ENCODE results near the gene PFDN6. TPM values are rescaled to one million over a fixed set of nuclear protein-coding genes. Genes with fewer than 3 reads are reported as not detected.

Gene PFDN6
- total and polyA plus RNA-seq, 9 of the 15 experiments (the other 6 are each of a cell fraction or from before 2014, with no cell fraction given) = 6.8 to 475 (median 216) TPM

DNA sequence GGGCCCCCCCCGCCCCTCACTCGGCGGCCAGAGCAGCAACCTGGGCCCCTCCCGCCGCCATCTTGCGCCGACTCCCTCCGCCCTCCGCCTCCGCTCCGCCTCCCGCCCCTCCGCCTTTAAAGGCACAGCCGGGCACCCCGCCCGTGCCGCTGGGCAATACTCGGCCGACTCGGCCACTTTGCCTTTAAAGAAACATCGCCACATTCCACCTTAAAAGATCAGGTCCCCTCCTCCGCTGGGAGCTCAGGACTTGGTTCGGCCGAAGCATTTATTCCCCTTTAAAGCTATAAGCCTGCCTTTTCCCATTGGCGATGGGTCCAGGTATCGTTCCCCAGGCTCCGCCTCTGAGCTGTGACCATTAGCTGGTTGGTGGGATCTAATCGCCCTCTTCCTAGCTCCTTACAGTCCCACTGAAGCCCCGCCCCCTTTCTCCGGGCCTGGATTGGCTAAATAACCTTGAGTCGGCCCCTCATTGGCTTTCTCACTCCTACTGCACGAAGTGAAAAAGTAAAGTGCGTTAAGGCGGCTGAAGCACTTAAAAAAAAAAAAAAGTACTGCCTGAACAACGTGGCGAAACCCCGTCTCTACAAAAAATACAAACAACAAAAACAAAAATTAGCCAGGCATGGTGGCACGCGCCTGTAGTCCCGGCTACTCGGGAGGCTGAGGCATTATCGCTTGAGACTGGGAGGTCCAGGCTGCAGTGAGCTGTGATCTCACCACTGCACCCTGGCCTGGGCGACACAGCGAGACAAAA lies 28.4 kb downstream of the PFDN6 start, which contains the start of gene ZBTB22 (continued):
- TF ChIP-seq ZNF384 (IDR thresholded peaks at IDR 0.05; ENCODE audit: low read depth, low read length) = no peak
- no peak for TF ChIP-seq PTBP1 (IDR thresholded peaks at IDR 0.05; ENCODE audit: low read depth, low read length)
- TF ChIP-seq ARHGAP35 (IDR thresholded peaks at IDR 0.05; ENCODE audit: partially characterized antibody) = no peak
- TF ChIP-seq ZFP36 (IDR thresholded peaks at IDR 0.05; ENCODE audit: low read depth, low read length, partially characterized antibody) = no peak
- no peak for TF ChIP-seq TAF9B (IDR thresholded peaks at IDR 0.05; ENCODE audit: partially characterized antibody)
- peak; percentile 22; the same call in 1 of the 2 replicates for TF ChIP-seq SNIP1 (IDR thresholded peaks at IDR 0.05; ENCODE audit: low read depth)
- no peak for TF ChIP-seq RUNX1 (IDR thresholded peaks at IDR 0.05; ENCODE audit: low read depth)
- TF ChIP-seq TBL1XR1 (IDR thresholded peaks at IDR 0.05; ENCODE audit: low read length in 2 of 2) = no peak
- TF ChIP-seq ZNF785 (CRISPR knock-in tag; IDR thresholded peaks at IDR 0.05) = no peak
- no peak for TF ChIP-seq MTF1 (CRISPR knock-in tag; IDR thresholded peaks at IDR 0.05; ENCODE audit: borderline replicate concordance)
- TF ChIP-seq, protein P1, sequence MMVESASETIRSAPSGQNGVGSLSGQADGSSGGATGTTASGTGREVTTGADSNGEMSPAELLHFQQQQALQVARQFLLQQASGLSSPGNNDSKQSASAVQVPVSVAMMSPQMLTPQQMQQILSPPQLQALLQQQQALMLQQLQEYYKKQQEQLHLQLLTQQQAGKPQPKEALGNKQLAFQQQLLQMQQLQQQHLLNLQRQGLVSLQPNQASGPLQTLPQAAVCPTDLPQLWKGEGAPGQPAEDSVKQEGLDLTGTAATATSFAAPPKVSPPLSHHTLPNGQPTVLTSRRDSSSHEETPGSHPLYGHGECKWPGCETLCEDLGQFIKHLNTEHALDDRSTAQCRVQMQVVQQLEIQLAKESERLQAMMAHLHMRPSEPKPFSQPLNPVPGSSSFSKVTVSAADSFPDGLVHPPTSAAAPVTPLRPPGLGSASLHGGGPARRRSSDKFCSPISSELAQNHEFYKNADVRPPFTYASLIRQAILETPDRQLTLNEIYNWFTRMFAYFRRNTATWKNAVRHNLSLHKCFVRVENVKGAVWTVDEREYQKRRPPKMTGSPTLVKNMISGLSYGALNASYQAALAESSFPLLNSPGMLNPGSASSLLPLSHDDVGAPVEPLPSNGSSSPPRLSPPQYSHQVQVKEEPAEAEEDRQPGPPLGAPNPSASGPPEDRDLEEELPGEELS (CRISPR knock-in tag; IDR thresholded peaks at IDR 0.05; ENCODE audit: borderline replicate concordance) = no peak
- no peak for TF ChIP-seq ZNF217 (CRISPR knock-in tag; IDR thresholded peaks at IDR 0.05)
- no peak for TF ChIP-seq USF1 (CRISPR knock-in tag; IDR thresholded peaks at IDR 0.05)
- TF ChIP-seq MECOM (CRISPR knock-in tag; IDR thresholded peaks at IDR 0.05) = no peak
- peak; percentile 48; the same call in 1 of the 2 replicates for TF ChIP-seq PHF8 (IDR thresholded peaks at IDR 0.05; ENCODE audit: borderline replicate concordance, low read length)
- TF ChIP-seq STAG1 (CRISPR knock-in tag; IDR thresholded peaks at IDR 0.05; ENCODE audit: borderline replicate concordance) = no peak
- TF ChIP-seq, protein P2, sequence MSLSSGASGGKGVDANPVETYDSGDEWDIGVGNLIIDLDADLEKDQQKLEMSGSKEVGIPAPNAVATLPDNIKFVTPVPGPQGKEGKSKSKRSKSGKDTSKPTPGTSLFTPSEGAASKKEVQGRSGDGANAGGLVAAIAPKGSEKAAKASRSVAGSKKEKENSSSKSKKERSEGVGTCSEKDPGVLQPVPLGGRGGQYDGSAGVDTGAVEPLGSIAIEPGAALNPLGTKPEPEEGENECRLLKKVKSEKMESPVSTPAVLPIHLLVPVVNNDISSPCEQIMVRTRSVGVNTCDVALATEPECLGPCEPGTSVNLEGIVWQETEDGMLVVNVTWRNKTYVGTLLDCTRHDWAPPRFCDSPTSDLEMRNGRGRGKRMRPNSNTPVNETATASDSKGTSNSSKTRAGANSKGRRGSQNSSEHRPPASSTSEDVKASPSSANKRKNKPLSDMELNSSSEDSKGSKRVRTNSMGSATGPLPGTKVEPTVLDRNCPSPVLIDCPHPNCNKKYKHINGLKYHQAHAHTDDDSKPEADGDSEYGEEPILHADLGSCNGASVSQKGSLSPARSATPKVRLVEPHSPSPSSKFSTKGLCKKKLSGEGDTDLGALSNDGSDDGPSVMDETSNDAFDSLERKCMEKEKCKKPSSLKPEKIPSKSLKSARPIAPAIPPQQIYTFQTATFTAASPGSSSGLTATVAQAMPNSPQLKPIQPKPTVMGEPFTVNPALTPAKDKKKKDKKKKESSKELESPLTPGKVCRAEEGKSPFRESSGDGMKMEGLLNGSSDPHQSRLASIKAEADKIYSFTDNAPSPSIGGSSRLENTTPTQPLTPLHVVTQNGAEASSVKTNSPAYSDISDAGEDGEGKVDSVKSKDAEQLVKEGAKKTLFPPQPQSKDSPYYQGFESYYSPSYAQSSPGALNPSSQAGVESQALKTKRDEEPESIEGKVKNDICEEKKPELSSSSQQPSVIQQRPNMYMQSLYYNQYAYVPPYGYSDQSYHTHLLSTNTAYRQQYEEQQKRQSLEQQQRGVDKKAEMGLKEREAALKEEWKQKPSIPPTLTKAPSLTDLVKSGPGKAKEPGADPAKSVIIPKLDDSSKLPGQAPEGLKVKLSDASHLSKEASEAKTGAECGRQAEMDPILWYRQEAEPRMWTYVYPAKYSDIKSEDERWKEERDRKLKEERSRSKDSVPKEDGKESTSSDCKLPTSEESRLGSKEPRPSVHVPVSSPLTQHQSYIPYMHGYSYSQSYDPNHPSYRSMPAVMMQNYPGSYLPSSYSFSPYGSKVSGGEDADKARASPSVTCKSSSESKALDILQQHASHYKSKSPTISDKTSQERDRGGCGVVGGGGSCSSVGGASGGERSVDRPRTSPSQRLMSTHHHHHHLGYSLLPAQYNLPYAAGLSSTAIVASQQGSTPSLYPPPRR (CRISPR knock-in tag; IDR thresholded peaks at IDR 0.05; ENCODE audit: borderline replicate concordance) = no peak
- peak; percentile 86; the same call in 1 of the 2 replicates for TF ChIP-seq ZBTB7A (IDR thresholded peaks at IDR 0.05; ENCODE audit: borderline replicate concordance, control insufficient read depth, low read depth, low read length)
- TF ChIP-seq SP1 (CRISPR knock-in tag; IDR thresholded peaks at IDR 0.05) = peak; percentile 84

Measured in K562 (cell line).